ENCODE data around the gene FAM47E.
"Not testable (repeated sequence)": the region's sequence is repeated elsewhere in the genome, so short reads cannot be mapped to it uniquely, and the experiment has no call there.

The FAM47E gene

DNA sequence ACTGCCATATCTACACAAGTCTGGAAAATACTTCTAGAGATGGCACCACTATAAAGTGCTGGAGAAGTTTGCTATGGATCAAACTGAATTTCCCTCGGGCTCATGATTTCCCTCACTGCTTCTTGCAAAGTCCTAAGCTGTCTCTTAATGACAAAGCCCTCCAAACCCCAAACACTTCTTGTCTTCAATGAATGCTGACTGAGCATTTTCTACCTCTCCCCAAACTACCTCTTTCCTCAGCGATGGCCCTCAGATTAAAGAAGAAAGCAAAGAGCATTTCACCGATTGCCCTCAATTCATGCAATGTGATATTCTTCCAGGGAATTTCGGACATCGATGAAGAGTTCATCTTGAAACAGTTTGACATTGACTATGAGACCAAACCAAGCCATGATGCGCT is 19.7 kb downstream of the FAM47E start:
- DNase-seq: no peak

DNA sequence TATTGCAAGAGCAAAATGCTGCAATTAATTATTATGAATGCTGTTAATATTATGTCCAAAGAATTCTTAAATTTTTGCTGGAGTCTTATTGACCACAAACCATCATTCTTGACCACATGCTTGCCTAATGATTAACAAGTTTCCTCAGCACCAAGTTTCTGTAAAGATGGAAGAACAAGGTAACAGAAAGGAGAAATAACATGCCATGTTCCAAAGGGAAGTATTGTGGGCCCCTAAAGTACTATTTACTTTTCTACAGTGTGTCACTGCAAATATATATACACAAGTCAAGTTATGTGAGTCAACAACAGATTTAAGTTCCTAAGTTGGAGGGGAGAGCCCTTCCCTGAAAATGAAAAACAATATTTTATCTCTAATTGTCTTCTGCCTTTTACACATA is 20.6 kb downstream of the FAM47E start:
- no peak for DNase-seq

GRCh38 chr4:76272582-76272981 is 21.1 kb downstream of the FAM47E start:
- DNase-seq: no peak

DNA sequence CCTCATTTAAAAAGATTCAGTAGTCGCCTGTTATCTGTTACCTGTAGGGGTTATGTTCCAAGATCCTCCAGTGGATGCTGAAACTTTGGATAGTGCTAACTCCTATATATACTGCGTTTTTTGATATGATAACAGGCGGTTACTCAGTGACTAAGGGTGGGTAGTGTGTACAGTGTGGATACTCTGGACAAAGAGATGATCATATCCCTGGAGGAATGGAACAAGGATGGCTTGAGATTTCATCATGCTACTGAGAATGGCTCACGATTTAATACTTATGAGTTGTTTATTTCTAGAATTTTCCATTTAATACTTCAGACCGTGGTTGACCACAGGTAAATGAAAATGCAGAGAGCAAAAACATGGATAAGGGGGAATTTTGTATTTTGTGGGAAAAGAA is 21.5 kb downstream of the FAM47E start:
- no peak for DNase-seq

- DNase-seq: no peak
Measured at GRCh38 chr4:76275486-76276124, 24.1 kb downstream of the FAM47E start.

DNA sequence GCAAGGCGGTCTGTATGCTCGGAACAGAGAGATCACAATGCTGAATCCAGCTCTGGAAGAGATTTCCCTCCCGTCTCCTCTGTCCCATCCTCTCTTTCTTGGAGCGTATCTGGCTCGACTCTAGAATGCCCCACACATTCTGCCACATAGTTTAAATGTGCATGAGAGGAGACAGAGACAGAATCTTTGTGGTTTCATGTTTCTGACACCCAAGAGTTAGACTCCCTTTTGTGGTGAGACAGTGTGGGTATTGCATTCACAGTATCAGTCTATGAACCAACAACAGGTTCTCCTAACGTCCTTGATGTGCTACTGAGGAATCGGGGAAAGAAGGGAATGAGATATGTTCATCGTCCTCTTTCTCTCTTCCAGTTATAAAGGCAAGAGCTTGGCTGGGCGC is 25.3 kb downstream of the FAM47E start:
- no peak for DNase-seq

DNA sequence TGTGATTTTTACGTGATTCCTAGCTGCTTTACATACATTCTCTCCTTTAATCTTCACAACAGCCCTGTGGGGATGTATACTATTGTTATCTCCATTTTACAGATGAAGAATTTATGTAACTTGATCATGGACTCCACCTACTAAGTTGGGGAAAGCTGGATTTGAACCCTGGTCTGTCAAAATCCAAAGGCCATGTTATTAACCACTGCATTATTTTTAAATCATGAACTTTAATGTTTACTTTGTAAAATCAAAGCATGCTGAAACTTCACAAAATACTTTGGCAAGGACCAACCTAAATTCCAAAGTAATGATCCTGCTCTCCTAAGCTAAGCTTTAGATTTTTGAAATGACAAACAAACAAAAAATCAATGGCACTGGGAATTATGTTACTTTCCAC is 26.1 kb downstream of the FAM47E start:
- DNase-seq: no peak

DNA sequence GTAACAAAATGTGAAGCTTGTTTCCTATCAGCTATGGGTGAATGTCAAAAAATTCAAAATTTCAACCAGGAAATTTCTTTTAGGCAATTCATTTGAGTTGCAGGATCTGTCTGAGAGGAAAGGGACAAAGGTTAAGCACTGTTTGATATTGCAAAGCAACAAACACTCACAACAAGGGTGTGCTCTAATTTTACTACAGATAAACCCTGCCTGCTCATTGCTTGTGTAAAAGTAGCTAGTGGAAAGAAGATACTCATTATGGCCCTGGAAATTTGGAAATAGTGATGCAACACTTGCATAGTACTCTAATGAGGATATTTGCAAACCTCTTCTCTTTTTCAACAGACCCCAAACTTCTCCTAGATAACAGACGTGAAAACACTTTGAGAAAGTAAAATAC is 27.1 kb downstream of the FAM47E start:
- DNase-seq: no peak

GRCh38 chr4:76279462-76279861 is 27.9 kb downstream of the FAM47E start:
- DNase-seq: no peak

DNA sequence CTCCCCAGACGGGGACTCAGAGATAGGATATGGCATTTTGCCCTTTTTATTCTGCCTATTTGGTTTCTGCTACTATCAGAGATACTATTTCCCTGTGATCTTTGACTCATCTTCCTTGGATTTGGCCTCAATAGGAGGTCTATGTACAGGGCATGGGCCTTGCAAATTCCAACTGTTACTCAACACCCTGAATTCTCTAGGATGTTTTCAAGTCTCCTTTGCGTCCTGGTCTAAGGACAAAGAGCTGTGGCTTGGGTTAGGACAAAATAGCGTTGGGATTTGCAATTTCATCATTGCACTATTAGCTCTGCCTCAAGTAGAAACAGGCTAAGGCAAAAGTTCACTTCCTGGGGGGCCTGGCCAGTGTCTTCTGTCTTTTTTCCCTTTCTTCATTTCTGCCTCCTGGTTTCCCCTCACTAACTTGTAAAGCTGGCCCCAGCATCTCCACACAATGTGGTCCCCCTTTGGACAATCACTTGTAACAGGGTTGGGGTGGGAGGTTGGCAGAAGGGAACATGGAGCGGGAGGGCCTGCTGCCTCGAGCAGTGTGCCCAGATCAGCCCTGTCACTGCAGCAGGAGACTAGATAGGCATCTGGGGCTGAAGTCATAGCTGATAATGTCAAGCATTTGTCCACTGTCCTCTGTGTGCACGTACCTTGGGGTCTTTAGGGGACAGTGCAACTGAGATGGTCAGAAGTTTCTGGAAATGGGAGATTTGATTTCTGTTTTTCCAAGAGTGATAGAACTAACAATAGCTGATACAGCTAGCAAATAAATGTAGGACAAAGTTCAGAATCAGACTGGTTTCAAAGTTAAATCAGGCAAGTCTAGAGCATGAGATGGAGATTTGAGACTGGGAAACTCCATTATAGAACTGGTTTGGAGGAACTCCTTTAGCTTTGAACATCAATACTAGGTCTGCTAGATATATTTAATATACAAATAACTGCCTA is 29.2 kb downstream of the FAM47E start:
- no peak for DNase-seq

- not testable (repeated sequence) for DNase-seq
Measured at GRCh38 chr4:76281594-76281993, 30.1 kb downstream of the FAM47E start.

DNA sequence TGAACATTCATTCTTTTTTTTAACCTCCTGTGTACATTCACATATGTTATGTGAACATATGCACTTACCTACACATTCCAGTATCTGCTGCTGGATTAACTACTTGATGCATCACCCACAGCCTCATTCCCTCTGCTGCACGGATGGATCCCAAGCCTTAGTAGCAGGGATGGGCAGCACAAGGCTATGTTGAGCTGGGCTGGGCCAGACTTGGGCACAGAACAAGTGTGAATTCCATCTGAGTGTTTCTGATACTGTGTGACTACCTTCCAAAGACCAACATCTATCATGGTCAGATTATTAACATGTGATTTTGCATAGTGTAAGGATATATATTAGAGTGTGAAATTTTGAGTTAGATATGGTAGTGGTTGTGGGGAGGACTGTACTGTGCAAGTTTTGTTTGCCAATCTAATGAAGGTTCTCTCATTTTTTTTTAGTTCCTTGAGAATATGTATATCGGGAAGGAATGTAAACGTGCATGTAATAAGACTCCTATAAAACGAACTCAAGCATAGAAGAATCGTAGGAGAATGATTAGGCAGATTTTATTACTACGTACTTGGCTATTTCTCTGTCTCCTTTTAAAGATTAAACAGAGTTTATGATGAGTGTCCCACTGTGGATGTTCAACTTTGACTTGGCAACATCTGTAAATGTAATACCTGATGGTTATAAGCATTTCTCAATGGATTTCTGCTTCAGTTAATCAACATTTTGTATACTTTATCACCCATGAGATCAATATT is 31.6 kb downstream of the FAM47E start:
- DNase-seq: no peak

DNA sequence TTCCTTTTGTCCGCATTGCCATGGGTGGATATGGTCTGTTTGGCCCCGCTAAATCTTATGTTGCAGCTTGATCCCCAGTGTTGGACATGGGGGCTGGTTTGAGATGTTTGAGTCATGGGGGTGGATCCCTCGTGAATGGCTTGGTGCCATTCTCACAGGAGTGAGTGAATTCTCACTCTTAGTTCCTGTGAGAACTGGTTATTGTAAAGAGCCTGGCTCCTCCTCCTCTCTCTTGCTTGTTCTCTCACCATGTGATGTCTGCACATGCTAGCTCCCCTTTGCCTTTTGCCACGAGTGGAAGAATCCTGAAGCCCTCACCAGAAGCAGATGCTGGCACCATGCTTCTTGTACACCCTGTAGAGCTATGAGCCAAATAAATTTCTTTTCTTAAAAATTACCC is 32.4 kb downstream of the FAM47E start:
- no peak for DNase-seq

DNA sequence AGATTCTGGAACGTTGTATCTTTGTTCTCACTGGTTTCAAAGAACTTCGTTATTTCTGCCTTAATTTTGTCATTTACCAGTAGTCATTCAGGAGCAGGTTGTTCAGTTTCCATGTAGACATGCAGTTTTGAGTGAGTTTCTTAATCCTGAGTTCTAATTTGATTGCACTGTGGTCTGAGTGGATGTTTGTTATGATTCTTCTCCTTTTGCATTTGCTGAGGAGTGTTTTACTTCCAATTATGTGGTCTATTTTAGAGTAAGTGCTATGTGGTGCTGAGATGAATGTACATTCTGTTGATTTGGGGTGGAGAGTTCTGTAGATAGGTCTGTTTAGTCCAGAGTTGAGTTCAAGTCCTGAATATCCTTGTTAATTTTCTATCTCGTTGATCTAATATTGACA is 36.3 kb downstream of the FAM47E start:
- DNase-seq: not testable (repeated sequence)

- DNase-seq: no peak
Measured at GRCh38 chr4:76292730-76293129, 41.2 kb downstream of the FAM47E start.

- no peak for DNase-seq
Measured at GRCh38 chr4:76293772-76294171, 42.3 kb downstream of the FAM47E start.

GRCh38 chr4:76296286-76296820 is 44.8 kb downstream of the FAM47E start:
- no peak for DNase-seq

DNA sequence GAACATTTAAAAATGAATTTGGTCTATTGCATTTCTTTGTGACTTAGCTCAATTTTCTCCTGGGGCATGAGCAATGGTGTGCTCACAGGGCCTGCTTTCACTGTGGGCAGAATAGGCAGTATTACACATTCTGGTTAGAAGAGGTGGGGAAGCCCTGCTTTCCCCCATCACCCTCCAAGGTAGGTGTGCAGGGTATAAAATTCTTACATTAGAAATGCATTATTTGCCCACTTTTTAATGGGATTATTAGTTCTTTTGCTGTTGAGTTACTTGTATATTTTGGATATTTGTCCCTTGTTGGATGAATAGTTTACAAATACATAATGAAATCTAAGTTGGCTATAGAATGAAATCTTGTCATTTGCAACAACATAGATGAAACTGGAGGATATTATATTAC is 46.7 kb downstream of the FAM47E start:
- DNase-seq: no peak

GRCh38 chr4:76300012-76300411 is 48.5 kb downstream of the FAM47E start:
- DNase-seq: no peak

DNA sequence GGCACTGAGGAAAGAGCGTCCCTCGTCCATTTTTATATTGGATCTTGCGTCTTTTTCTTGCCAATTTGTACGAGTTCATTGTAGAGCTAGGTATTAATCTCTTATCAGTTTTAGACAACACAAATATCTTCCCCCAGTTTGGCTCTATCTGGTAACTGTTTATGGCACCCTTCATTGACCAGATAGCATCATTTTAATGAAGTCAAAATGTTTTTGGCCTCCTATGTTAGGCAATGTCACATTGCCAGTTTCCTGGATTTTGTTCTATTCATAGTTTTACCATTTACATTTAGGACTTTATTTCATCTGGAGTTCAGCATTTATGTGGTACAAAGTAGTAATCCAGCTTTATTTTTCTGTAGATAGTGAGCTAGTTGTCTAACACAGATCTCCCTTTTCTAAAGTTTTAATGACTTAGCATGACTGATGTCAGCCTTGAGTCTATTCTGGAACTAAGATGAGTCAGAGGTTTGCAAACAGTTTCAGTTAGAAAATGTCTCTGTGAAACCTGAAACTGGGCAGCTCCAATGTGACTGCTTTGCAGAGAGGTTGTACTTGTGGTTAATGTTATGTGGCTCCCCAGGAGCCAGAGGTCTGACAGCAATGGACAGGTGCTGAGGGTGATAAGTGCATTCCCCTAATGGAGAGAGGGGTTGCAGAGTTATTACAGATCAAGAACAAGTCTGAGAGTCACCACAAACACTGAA is 49.7 kb downstream of the FAM47E start:
- DNase-seq: no peak

- DNase-seq: no peak
Measured at GRCh38 chr4:76301775-76302162, 50.2 kb downstream of the FAM47E start.

DNA sequence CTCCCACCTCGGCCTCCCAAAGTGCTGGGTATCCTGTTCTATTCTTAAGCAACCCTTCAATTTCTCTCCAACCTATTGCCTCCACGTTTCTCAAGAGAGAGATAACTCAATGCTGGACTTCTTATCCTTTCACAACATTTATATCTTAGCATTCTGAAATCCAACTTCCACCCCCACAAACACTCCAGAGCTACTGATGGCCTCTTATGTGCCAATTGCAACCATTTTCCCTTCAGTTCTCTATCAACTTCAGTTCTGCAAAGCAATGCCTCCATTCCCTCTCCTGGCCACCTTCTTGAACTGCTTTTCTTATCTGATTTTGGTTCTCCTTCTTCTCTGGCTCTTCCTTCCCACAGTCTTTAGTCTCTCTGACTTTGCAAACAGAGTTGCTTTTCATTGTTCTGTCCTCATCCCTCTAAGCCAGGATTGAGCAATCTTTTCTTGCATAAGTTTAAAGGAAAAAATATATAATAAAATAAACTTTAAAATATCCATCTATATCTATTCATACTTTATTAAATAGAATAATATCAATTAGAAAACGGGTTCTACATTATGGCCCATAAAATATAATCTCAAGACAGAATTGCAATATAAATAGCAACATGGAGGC is 51.4 kb downstream of the FAM47E start:
- DNase-seq: no peak

Data from activated CD4-positive, alpha-beta T cell treated with anti-CD3 and anti-CD28 coated beads, Interleukin-2, amount 50 U/mL, for 1 hour (primary cell).